Calu3 (cell line): Measurements from ENCODE around the gene EXOSC9. TPM values are rescaled to one million over a fixed set of nuclear protein-coding genes. Genes with fewer than 3 reads are reported as not detected.

Source experiments
- BruUV-seq: library from RNA; stranded (reverse); fragments of 400-500 nt; replicated peaks from 2 replicates; lab custom pipeline; 2021; lab: Mats Ljungman, UMichigan
- CTCF ChIA-PET: fragments of 300-600 bp; sonication (Branson Sonifier 250); formaldehyde crosslinking; loops from one replicate; lab custom pipeline; 2022; ENCODE audit warnings: antibody characterized with exemption; lab: Charles Lee
- DNase-seq: peaks from one replicate; pipeline ENCODE4 v3.0.0; 2022
- H3K27ac Mint-ChIP-seq: one replicate; pipeline ENCODE4 v1.8.0; 2022; ENCODE audit warnings: mixed read lengths; ENCODE audit not compliant: unreplicated experiment
- H3K27me3 Mint-ChIP-seq: one replicate; pipeline ENCODE4 v1.8.0; 2022; ENCODE audit warnings: mixed read lengths; ENCODE audit not compliant: unreplicated experiment
- H3K36me3 Mint-ChIP-seq: one replicate; pipeline ENCODE4 v1.8.0; 2022; ENCODE audit warnings: mild to moderate bottlenecking, moderate library complexity, mixed read lengths; ENCODE audit not compliant: insufficient read depth, unreplicated experiment
- H3K4me1 Mint-ChIP-seq: one replicate; pipeline ENCODE4 v1.8.0; 2022; ENCODE audit warnings: mild to moderate bottlenecking, low read depth, mixed read lengths; ENCODE audit not compliant: unreplicated experiment
- H3K4me3 Mint-ChIP-seq: one replicate; pipeline ENCODE4 v1.8.0; 2022; ENCODE audit warnings: mild to moderate bottlenecking, low read depth, moderate library complexity, mixed read lengths; ENCODE audit not compliant: unreplicated experiment
- H3K9me3 Mint-ChIP-seq: one replicate; pipeline ENCODE4 v1.8.0; 2022; ENCODE audit warnings: low read depth, mixed read lengths; ENCODE audit not compliant: unreplicated experiment
- CTCF ChIP-seq: fragments of 200-600 bp; IDR thresholded peaks from one replicate; pipeline ENCODE4 v1.8.0; 2022; ENCODE audit warnings: antibody characterized with exemption; ENCODE audit not compliant: unreplicated experiment
- intact Hi-C: fragments of 100-400 bp; cut with micrococcal nuclease; formaldehyde crosslinking; loops from one replicate; pipeline ENCODE4 v1.10.0; 2022; ENCODE audit not compliant: unreplicated experiment
- total RNA-seq: library from RNA; stranded (reverse); gene quantifications from 2 replicates; pipeline ENCODE4 v1.2.3, GENCODE V29; 2022

Gene EXOSC9
- total RNA-seq, 1 experiment from 2014 or later, result 22.3 TPM

GRCh38 chr4:121822796-121823504 lies 21.8 kb downstream of the EXOSC9 start:
- TSS peak; percentile 47 for BruUV-seq
- Mint-ChIP-seq H3K4me3 (peak overlapping the region; percentile 88), H3K27ac (peak overlapping the region; percentile 85), H3K36me3 (peaks cover 36% of the 10 kb centered on the region), H3K9me3 (no peaks in the 10 kb centered on the region), H3K4me1 (peaks cover 10% of the 10 kb centered on the region), H3K27me3 (no peaks in the 10 kb centered on the region)
- TF ChIP-seq CTCF, result no peak
- peak; percentile 9 for DNase-seq
- intact Hi-C loops, result no loop called here
- CTCF ChIA-PET, result no interaction called here

GRCh38 chr4:121823505-121824170 lies 22.5 kb downstream of the EXOSC9 start, which contains the start of gene CCNA2:
Gene CCNA2, minus strand, starts transcription at chr4:121823883. Its CDS starts 255 bp downstream, at chr4:121823628.
- H3K27ac Mint-ChIP-seq, result peak within 1 kb of the TSS; percentile 85
- CTCF ChIA-PET, result no interaction called here
- peaks cover 29% of the 10 kb centered on the region for H3K36me3 Mint-ChIP-seq
- peak; percentile 88 for DNase-seq
- peaks cover 9% of the 10 kb centered on the region for H3K4me1 Mint-ChIP-seq
- intact Hi-C loops, result no loop called here
- H3K27me3 Mint-ChIP-seq, result no peaks in the 10 kb centered on the region
- H3K4me3 Mint-ChIP-seq, result peak within 1 kb of the TSS; percentile 88
- no peak for TF ChIP-seq CTCF
- no peaks in the 10 kb centered on the region for H3K9me3 Mint-ChIP-seq
- no TSS peak for BruUV-seq

GRCh38 chr4:121824171-121824527 lies 23.0 kb downstream of the EXOSC9 start:
- no peak for TF ChIP-seq CTCF
- no peak for DNase-seq
- no peaks in the 10 kb centered on the region for H3K9me3 Mint-ChIP-seq
- peak overlapping the region; percentile 85 for H3K27ac Mint-ChIP-seq
- BruUV-seq, result TSS peak; percentile 74
- no peaks in the 10 kb centered on the region for H3K27me3 Mint-ChIP-seq
- CTCF ChIA-PET, result no interaction called here
- intact Hi-C loops, result no loop called here
- peaks cover 24% of the 10 kb centered on the region for H3K36me3 Mint-ChIP-seq
- peaks cover 4% of the 10 kb centered on the region for H3K4me1 Mint-ChIP-seq
- H3K4me3 Mint-ChIP-seq, result peak overlapping the region; percentile 88

- intact Hi-C loops, result loop anchor here (1.0 kb wide), 1 partner anchor 21 kb away; no protein-coding TSS in a partner anchor
- CTCF ChIA-PET, result no interaction called here
- no peak overlapping the region for H3K4me3 Mint-ChIP-seq
- TF ChIP-seq CTCF, result no peak
- BruUV-seq, result no TSS peak
- no peaks in the 10 kb centered on the region for H3K4me1 Mint-ChIP-seq
- peaks cover 21% of the 10 kb centered on the region for H3K36me3 Mint-ChIP-seq
- H3K27me3 Mint-ChIP-seq, result no peaks in the 10 kb centered on the region
- H3K9me3 Mint-ChIP-seq, result no peaks in the 10 kb centered on the region
- no peak for DNase-seq
- no peak overlapping the region for H3K27ac Mint-ChIP-seq
Measured at GRCh38 chr4:121824950-121825349, 23.8 kb downstream of the EXOSC9 start.
